H9 (cell line): Measurements from ENCODE around the gene LIX1L. TPM values are rescaled to one million over a fixed set of nuclear protein-coding genes. Genes with fewer than 3 reads are reported as not detected.

Source experiments
- DNase-seq: peaks from one replicate; pipeline ENCODE4 v3.0.0-alpha.2; 2017
- H2AFZ ChIP-seq: one replicate; pipeline ENCODE4 v1.6.1; 2013; ENCODE audit warnings: mild to moderate bottlenecking, low read length, control low read depth, moderate library complexity
- H2AK5ac ChIP-seq: 2 replicates; pipeline ENCODE4 v1.6.1; 2013; ENCODE audit warnings: low read length, control low read depth, mixed read lengths; ENCODE audit not compliant: insufficient read length
- H2BK120ac ChIP-seq: one replicate; pipeline ENCODE4 v1.6.1; 2013; ENCODE audit warnings: low read depth, mild to moderate bottlenecking, low read length, control low read depth, inconsistent platforms; ENCODE audit not compliant: poor library complexity, severe bottlenecking
- H2BK12ac ChIP-seq: 2 replicates; pipeline ENCODE4 v1.6.1; 2013; ENCODE audit warnings: low read length, control low read depth, mixed read lengths, low read depth; ENCODE audit not compliant: insufficient read length
- H2BK15ac ChIP-seq: 2 replicates; pipeline ENCODE4 v1.6.1; 2013; ENCODE audit warnings: low read depth, low read length, control low read depth
- H2BK20ac ChIP-seq: one replicate; pipeline ENCODE4 v1.6.1; 2013; ENCODE audit warnings: low read depth, mild to moderate bottlenecking, low read length, control low read depth, inconsistent platforms; ENCODE audit not compliant: poor library complexity, severe bottlenecking
- H2BK5ac ChIP-seq: 2 replicates; pipeline ENCODE4 v1.6.1; 2013; ENCODE audit warnings: low read length, control low read depth, mixed read lengths; ENCODE audit not compliant: insufficient read length
- H3K14ac ChIP-seq: 2 replicates; pipeline ENCODE4 v1.6.1; 2013; ENCODE audit warnings: low read length, control low read depth; ENCODE audit not compliant: insufficient read depth
- H3K18ac ChIP-seq: 2 replicates; pipeline ENCODE4 v1.6.1; 2013; ENCODE audit warnings: low read depth, mild to moderate bottlenecking, mixed read lengths, low read length, control low read depth; ENCODE audit not compliant: insufficient read length
- H3K23ac ChIP-seq: 2 replicates; pipeline ENCODE4 v1.6.1; 2013; ENCODE audit warnings: low read length, control low read depth, mixed read lengths, low read depth; ENCODE audit not compliant: insufficient read length
- H3K23me2 ChIP-seq: 2 replicates; pipeline ENCODE4 v1.6.1; 2013; ENCODE audit warnings: low read depth, mild to moderate bottlenecking, mixed read lengths, low read length, control low read depth; ENCODE audit not compliant: insufficient read length, poor library complexity, severe bottlenecking
- H3K27ac ChIP-seq: 2 replicates; pipeline ENCODE4 v1.5.1; 2013; ENCODE audit warnings: low read length, control low read depth, mixed read lengths, low read depth; ENCODE audit not compliant: insufficient read length
- H3K27me3 ChIP-seq: 2 replicates; pipeline ENCODE4 v1.6.1; 2013; ENCODE audit warnings: low read length, control low read depth, inconsistent platforms; ENCODE audit not compliant: insufficient read depth
- H3K4ac ChIP-seq: 2 replicates; pipeline ENCODE4 v1.6.1; 2013; ENCODE audit warnings: low read depth, mild to moderate bottlenecking, control low read depth, inconsistent platforms, low read length, moderate library complexity
- H3K4me1 ChIP-seq: 2 replicates; pipeline ENCODE4 v1.6.1; 2013; ENCODE audit warnings: low read length, control low read depth, inconsistent platforms; ENCODE audit not compliant: insufficient read depth
- H3K4me2 ChIP-seq: 2 replicates; pipeline ENCODE4 v1.6.1; 2013; ENCODE audit warnings: low read length, control low read depth, mixed read lengths; ENCODE audit not compliant: insufficient read length, insufficient read depth
- H3K56ac ChIP-seq: 2 replicates; pipeline ENCODE4 v1.6.1; 2013; ENCODE audit warnings: low read depth, mild to moderate bottlenecking, mixed read lengths, low read length, control low read depth; ENCODE audit not compliant: insufficient read length
- H3K79me1 ChIP-seq: 2 replicates; pipeline ENCODE4 v1.6.1; 2013; ENCODE audit warnings: low read depth, mild to moderate bottlenecking, moderate library complexity, low read length, control low read depth, inconsistent platforms; ENCODE audit not compliant: insufficient read depth, poor library complexity, severe bottlenecking
- H3K79me2 ChIP-seq: 2 replicates; pipeline ENCODE4 v1.6.1; 2013; ENCODE audit warnings: low read length, control low read depth, inconsistent platforms; ENCODE audit not compliant: insufficient read depth
- H3K9ac ChIP-seq: 2 replicates; pipeline ENCODE4 v1.6.1; 2013; ENCODE audit warnings: low read length, control low read depth, mixed read lengths; ENCODE audit not compliant: insufficient read length; ENCODE audit errors: extremely low read depth
- H3K9me3 ChIP-seq: one replicate; pipeline ENCODE4 v1.6.1; 2013; ENCODE audit warnings: low read depth, low read length, inconsistent platforms; ENCODE audit not compliant: control insufficient read depth
- H3T11ph ChIP-seq: one replicate; pipeline ENCODE4 v1.6.1; 2013; ENCODE audit warnings: mild to moderate bottlenecking, low read length, control low read depth, inconsistent platforms
- H4K20me1 ChIP-seq: one replicate; pipeline ENCODE4 v1.6.1; 2013; ENCODE audit not compliant: control insufficient read depth, insufficient read length, insufficient read depth
- H4K5ac ChIP-seq: 2 replicates; pipeline ENCODE4 v1.6.1; 2013; ENCODE audit warnings: low read depth, mild to moderate bottlenecking, mixed read lengths, low read length, control low read depth; ENCODE audit not compliant: insufficient read length
- H4K8ac ChIP-seq: replicated peaks from 2 replicates; pipeline ENCODE4 v1.6.1; 2013; ENCODE audit warnings: low read length, control low read depth, mixed read lengths, low read depth; ENCODE audit not compliant: insufficient read length
- H4K91ac ChIP-seq: 2 replicates; pipeline ENCODE4 v1.6.1; 2013; ENCODE audit warnings: low read depth, mild to moderate bottlenecking, moderate library complexity, mixed read lengths, low read length, control low read depth; ENCODE audit not compliant: insufficient read length
- H3K27ac Mint-ChIP-seq, 3 experiments: 2 replicates in 2 of 3; 3 replicates in 1 of 3; pipeline ENCODE4 v1.8.0; 2020 to 2021; ENCODE audit warnings: mixed read lengths in 3 of 3, mild to moderate bottlenecking in 1 of 3, moderate library complexity in 1 of 3
- H3K27me3 Mint-ChIP-seq: 2 replicates; pipeline ENCODE4 v1.8.0; 2021; ENCODE audit warnings: low read depth, mild to moderate bottlenecking, moderate library complexity, mixed read lengths
- H3K36me3 Mint-ChIP-seq, 3 experiments: 2 replicates in 2 of 3; 3 replicates in 1 of 3; pipeline ENCODE4 v1.8.0; 2020 to 2021; ENCODE audit warnings: low read depth in 3 of 3, mixed read lengths in 3 of 3; ENCODE audit not compliant: insufficient read depth in 1 of 3
- H3K4me1 Mint-ChIP-seq, 2 experiments: 2 replicates each; pipeline ENCODE4 v1.8.0; 2020; ENCODE audit warnings: mixed read lengths in 2 of 2
- H3K4me3 Mint-ChIP-seq, 2 experiments: 2 replicates in 1 of 2; 3 replicates in 1 of 2; pipeline ENCODE4 v1.8.0; 2020 to 2021; ENCODE audit warnings: mild to moderate bottlenecking in 2 of 2, mixed read lengths in 2 of 2, moderate library complexity in 1 of 2
- H3K9me3 Mint-ChIP-seq, 2 experiments: 2 replicates in 1 of 2; 3 replicates in 1 of 2; pipeline ENCODE4 v1.8.0; 2020; ENCODE audit warnings: mild to moderate bottlenecking in 2 of 2, mixed read lengths in 2 of 2, moderate library complexity in 1 of 2
- CTCF ChIP-seq: fragments of 200-600 bp; sonication (generic); conservative IDR thresholded peaks from 3 replicates; pipeline ENCODE4 v1.8.0; 2021; ENCODE audit warnings: antibody characterized with exemption, mild to moderate bottlenecking
- WGBS: extraction: QIAGEN DNeasy Blood & Tissue Kit; methylation state at CpG from one replicate; pipeline ENCODE4 v1.1.7; 2013; ENCODE audit warnings: missing lambda C conversion rate, low lambda C conversion rate, mixed read lengths; ENCODE audit not compliant: insufficient read length; ENCODE audit errors: extremely low coverage; 5-methylcytosine and 5-hydroxymethylcytosine counted together
- total RNA-seq: library from RNA; stranded (reverse); gene quantifications from 2 replicates; pipeline ENCODE4 v1.2.1, GENCODE V29; 2021

LIX1L gene
- total RNA-seq, 1 experiment from 2014 or later = 5.9 TPM

- no peaks in the 10 kb centered on the region for H3K9me3 ChIP-seq
- H3K14ac ChIP-seq = no peak overlapping the region
- no peak overlapping the region for H2BK12ac ChIP-seq
- no peak for TF ChIP-seq CTCF
- H3K79me2 ChIP-seq = no peaks in the 10 kb centered on the region
- no peak overlapping the region for H3K9ac ChIP-seq
- no peak overlapping the region for H3K4ac ChIP-seq
- H3K4me2 ChIP-seq = no peak overlapping the region
- Mint-ChIP-seq H3K4me3 (no peak overlapping the region), H3K27ac (no peak overlapping the region), H3K4me1 (peaks cover 7% of the 10 kb centered on the region in 2 experiments), H3K27me3 (peaks cover 8% of the 10 kb centered on the region), H3K9me3 (no peaks in the 10 kb centered on the region), H3K36me3 (peaks cover 0 to 8% (median 5%) of the 10 kb centered on the region in 3 experiments; a peak in 5 of 7 replicates)
- no peak overlapping the region for H3K23ac ChIP-seq
- no peak overlapping the region for H2BK15ac ChIP-seq
- no peak overlapping the region for H2BK5ac ChIP-seq
- H4K8ac ChIP-seq = no peak overlapping the region
- no peaks in the 10 kb centered on the region for H3K79me1 ChIP-seq
- H3K27me3 ChIP-seq = no peaks in the 10 kb centered on the region
- H3K27ac ChIP-seq = no peak overlapping the region
- DNase-seq = no peak
- H2BK20ac ChIP-seq = no peak overlapping the region
- H4K91ac ChIP-seq = no peak overlapping the region
- no peak overlapping the region for H3K18ac ChIP-seq
- H4K20me1 ChIP-seq = no peaks in the 10 kb centered on the region
- no peak overlapping the region for H2AFZ ChIP-seq
- H3K23me2 ChIP-seq = no peaks in the 10 kb centered on the region
- no CpG with 5 or more reads among the region's 11 CpGs for WGBS
- H3K4me1 ChIP-seq = no peaks in the 10 kb centered on the region
- no peak overlapping the region for H3K56ac ChIP-seq
- no peak overlapping the region for H4K5ac ChIP-seq
- no peak overlapping the region for H2AK5ac ChIP-seq
- no peak overlapping the region for H2BK120ac ChIP-seq
- no peak overlapping the region for H3T11ph ChIP-seq
Observed at GRCh38 chr1:145912128-145912641, 45.6 kb downstream of the LIX1L start.
